ENCODE results near the gene XCL2.
"Not testable (repeated sequence)": the region's sequence is repeated elsewhere in the genome, so short reads cannot be mapped to it uniquely, and the experiment has no call there.

Gene XCL2

DNA sequence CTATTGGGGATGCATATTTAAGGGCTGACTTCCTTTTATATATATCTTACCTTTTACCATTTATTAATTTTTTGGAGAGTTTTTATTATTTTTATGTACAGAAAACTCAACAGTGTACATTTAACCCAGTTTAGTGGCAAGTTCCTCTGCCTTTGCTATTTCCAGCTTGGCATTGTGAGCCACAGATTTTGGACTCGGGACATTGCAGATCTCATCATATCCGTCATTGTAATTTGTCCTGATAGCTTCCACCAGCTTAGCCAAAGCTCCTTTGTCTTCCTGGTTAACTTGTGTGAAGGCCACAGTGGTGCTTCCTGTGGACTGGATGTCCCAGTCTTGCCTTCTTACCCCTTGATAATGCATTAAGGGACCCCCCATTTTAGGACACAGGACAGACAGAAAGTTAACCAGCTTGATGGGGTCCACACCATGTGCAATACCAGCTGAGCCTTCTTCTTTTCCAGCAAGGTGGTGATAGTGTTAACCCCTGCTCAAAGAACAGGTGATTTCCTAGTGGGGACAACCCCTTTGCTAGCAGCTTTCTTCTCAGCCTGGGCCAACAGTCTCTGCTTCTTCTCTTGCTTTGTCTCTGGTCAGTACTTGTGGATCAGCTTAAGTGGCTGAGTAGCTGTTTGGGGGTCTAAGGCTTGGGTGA, 34.9 kb upstream of the XCL2 start:
- not testable (repeated sequence) for H3K4me1 ChIP-seq (ENCODE audit: control insufficient read depth, insufficient read depth, low read length); H3K4me3 ChIP-seq (ENCODE audit: low read length); H3K9ac ChIP-seq (ENCODE audit: low read length); H3K36me3 ChIP-seq (ENCODE audit: control insufficient read depth, insufficient read depth, low read length); H3K27me3 ChIP-seq (ENCODE audit: control insufficient read depth, insufficient read depth, low read length); H3K9me3 ChIP-seq (ENCODE audit: control insufficient read depth, low read length)

DNA sequence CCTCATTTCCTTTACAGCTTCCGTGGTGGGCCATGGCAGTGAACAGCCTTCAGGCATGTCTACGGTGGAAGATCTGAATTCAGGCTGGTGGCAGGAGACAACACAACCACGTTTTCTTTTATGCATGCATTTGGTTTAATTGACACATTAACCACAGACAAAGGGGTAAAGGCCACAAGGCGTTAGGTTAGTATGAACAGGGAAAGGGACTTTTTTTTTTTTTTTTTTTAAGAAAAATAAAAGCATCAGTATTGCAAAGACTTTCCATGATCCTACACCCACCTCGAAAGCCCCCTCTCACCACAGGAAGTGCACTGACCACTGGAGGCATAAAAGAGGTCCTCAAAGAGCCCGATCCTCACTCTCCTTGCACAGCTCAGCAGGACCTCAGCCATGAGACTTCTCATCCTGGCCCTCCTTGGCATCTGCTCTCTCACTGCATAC, 32.5 kb upstream of the XCL2 start, which contains the start of gene XCL1:
Gene XCL1 (plus strand): TSS at position 361 of the 444 bp plus-strand sequence. CDS start 33 bp downstream, at position 394.
- not testable (repeated sequence) for H3K9me3 ChIP-seq (ENCODE audit: control insufficient read depth, low read length); H3K4me3 ChIP-seq (ENCODE audit: low read length); H3K27me3 ChIP-seq (ENCODE audit: control insufficient read depth, insufficient read depth, low read length); H3K36me3 ChIP-seq (ENCODE audit: control insufficient read depth, insufficient read depth, low read length); H3K4me1 ChIP-seq (ENCODE audit: control insufficient read depth, insufficient read depth, low read length); H3K9ac ChIP-seq (ENCODE audit: low read length)

GRCh38 chr1:168574234-168574633, 30.4 kb upstream of the XCL2 start:
- H3K9ac ChIP-seq (ENCODE audit: low read length); H3K27me3 ChIP-seq (ENCODE audit: control insufficient read depth, insufficient read depth, low read length); H3K36me3 ChIP-seq (ENCODE audit: control insufficient read depth, insufficient read depth, low read length); H3K4me1 ChIP-seq (ENCODE audit: control insufficient read depth, insufficient read depth, low read length); H3K9me3 ChIP-seq (ENCODE audit: control insufficient read depth, low read length); H3K4me3 ChIP-seq (ENCODE audit: low read length): not testable (repeated sequence)

DNA sequence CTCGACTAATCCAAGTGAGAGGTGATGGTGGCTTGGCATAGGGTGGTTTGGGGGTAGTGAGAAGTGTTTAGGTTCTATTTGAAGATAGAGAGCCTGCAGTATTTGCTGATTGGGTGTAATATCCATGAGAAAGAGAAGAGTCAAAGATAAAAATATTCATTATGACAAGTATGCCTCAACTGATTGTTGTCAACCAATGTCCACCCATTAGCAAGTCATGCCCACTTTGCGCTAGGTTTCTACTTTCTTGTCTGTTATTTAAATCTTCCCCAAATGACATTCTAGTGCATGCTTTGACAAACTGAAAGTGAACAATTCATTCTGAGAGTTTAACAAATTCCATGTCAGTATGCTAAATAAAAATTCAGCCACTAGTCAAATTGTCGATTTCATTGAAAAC, 28.8 kb upstream of the XCL2 start:
- H3K4me1 ChIP-seq (ENCODE audit: control insufficient read depth, insufficient read depth, low read length), result no peaks in the 10 kb centered on the region
- no peak overlapping the region for H3K4me3 ChIP-seq (ENCODE audit: low read length)
- no peaks in the 10 kb centered on the region for H3K36me3 ChIP-seq (ENCODE audit: control insufficient read depth, insufficient read depth, low read length)
- peaks cover 3% of the 10 kb centered on the region for H3K27me3 ChIP-seq (ENCODE audit: control insufficient read depth, insufficient read depth, low read length)
- no peak overlapping the region for H3K9ac ChIP-seq (ENCODE audit: low read length)
- H3K9me3 ChIP-seq (ENCODE audit: control insufficient read depth, low read length), result no peaks in the 10 kb centered on the region

DNA sequence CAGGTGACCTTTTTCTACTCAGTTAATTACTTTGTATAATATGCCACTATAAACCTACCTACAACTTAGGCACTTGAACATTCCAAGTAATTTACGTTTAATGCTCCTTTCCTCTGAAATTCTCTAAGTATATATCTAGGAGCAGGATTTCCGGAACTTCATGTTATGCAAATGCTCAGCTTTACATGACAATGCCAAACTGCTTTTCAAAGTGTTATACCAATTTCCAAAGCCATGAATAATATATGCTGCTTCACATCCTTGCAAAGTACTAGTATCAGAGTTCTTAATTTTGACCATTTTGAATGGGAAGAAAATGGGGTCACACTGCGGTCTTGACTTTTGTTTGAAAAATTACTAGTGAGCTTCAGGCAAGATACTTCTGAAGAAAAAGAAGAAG, 26.9 kb upstream of the XCL2 start:
- Histone ChIP-seq H3K9ac (ENCODE audit: low read length) (no peak overlapping the region), H3K27me3 (ENCODE audit: control insufficient read depth, insufficient read depth, low read length) (peaks cover 3% of the 10 kb centered on the region), H3K9me3 (ENCODE audit: control insufficient read depth, low read length) (no peaks in the 10 kb centered on the region), H3K4me3 (ENCODE audit: low read length) (no peak overlapping the region), H3K4me1 (ENCODE audit: control insufficient read depth, insufficient read depth, low read length) (no peaks in the 10 kb centered on the region), H3K36me3 (ENCODE audit: control insufficient read depth, insufficient read depth, low read length) (no peaks in the 10 kb centered on the region)

DNA sequence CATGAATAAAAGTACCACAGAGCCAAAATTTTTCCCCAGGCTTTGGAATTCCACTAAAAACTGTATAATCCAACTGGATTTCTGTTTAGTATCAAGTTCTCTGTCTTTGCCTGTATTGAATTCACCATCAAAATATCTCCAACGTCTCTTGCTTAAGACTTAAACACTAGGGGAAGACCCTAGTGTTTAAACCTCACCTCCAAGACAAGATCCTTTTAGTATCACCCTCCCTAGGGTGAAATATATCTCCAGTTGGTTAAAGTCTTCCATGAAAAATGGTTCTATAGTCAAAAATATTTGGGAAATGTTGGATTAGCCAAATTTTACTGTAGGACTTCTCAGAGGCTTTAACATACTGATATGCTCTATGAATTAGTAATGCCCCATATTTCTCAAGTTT, 24.5 kb upstream of the XCL2 start:
- H3K9me3 ChIP-seq (ENCODE audit: control insufficient read depth, low read length), result no peaks in the 10 kb centered on the region
- no peak overlapping the region for H3K4me3 ChIP-seq (ENCODE audit: low read length)
- no peaks in the 10 kb centered on the region for H3K4me1 ChIP-seq (ENCODE audit: control insufficient read depth, insufficient read depth, low read length)
- no peak overlapping the region for H3K9ac ChIP-seq (ENCODE audit: low read length)
- H3K36me3 ChIP-seq (ENCODE audit: control insufficient read depth, insufficient read depth, low read length), result no peaks in the 10 kb centered on the region
- peaks cover 3% of the 10 kb centered on the region for H3K27me3 ChIP-seq (ENCODE audit: control insufficient read depth, insufficient read depth, low read length)

GRCh38 chr1:168567568-168567967, 23.8 kb upstream of the XCL2 start:
- H3K27me3 ChIP-seq (ENCODE audit: control insufficient read depth, insufficient read depth, low read length), result peaks cover 3% of the 10 kb centered on the region
- H3K4me3 ChIP-seq (ENCODE audit: low read length), result no peak overlapping the region
- H3K4me1 ChIP-seq (ENCODE audit: control insufficient read depth, insufficient read depth, low read length), result no peaks in the 10 kb centered on the region
- H3K9me3 ChIP-seq (ENCODE audit: control insufficient read depth, low read length), result no peaks in the 10 kb centered on the region
- H3K36me3 ChIP-seq (ENCODE audit: control insufficient read depth, insufficient read depth, low read length), result no peaks in the 10 kb centered on the region
- H3K9ac ChIP-seq (ENCODE audit: low read length), result no peak overlapping the region

- Histone ChIP-seq H3K4me3 (ENCODE audit: low read length) (no peak overlapping the region), H3K9me3 (ENCODE audit: control insufficient read depth, low read length) (no peaks in the 10 kb centered on the region), H3K9ac (ENCODE audit: low read length) (no peak overlapping the region), H3K36me3 (ENCODE audit: control insufficient read depth, insufficient read depth, low read length) (no peaks in the 10 kb centered on the region), H3K27me3 (ENCODE audit: control insufficient read depth, insufficient read depth, low read length) (peaks cover 3% of the 10 kb centered on the region), H3K4me1 (ENCODE audit: control insufficient read depth, insufficient read depth, low read length) (no peaks in the 10 kb centered on the region)
Observed at GRCh38 chr1:168567007-168567406, 23.2 kb upstream of the XCL2 start.

GRCh38 chr1:168565825-168566224, 22.0 kb upstream of the XCL2 start:
- H3K4me1 ChIP-seq (ENCODE audit: control insufficient read depth, insufficient read depth, low read length), result no peaks in the 10 kb centered on the region
- H3K9ac ChIP-seq (ENCODE audit: low read length), result no peak overlapping the region
- H3K27me3 ChIP-seq (ENCODE audit: control insufficient read depth, insufficient read depth, low read length), result peaks cover 3% of the 10 kb centered on the region
- no peaks in the 10 kb centered on the region for H3K36me3 ChIP-seq (ENCODE audit: control insufficient read depth, insufficient read depth, low read length)
- H3K9me3 ChIP-seq (ENCODE audit: control insufficient read depth, low read length), result no peaks in the 10 kb centered on the region
- H3K4me3 ChIP-seq (ENCODE audit: low read length), result no peak overlapping the region

- H3K9ac ChIP-seq (ENCODE audit: low read length), result no peak overlapping the region
- H3K4me3 ChIP-seq (ENCODE audit: low read length), result no peak overlapping the region
Observed at GRCh38 chr1:168561989-168562388, 18.2 kb upstream of the XCL2 start.

GRCh38 chr1:168560370-168560769, 16.6 kb upstream of the XCL2 start:
- H3K4me1 ChIP-seq (ENCODE audit: control insufficient read depth, insufficient read depth, low read length), result no peaks in the 10 kb centered on the region
- H3K4me3 ChIP-seq (ENCODE audit: low read length), result no peak overlapping the region
- H3K9ac ChIP-seq (ENCODE audit: low read length), result no peak overlapping the region
- H3K36me3 ChIP-seq (ENCODE audit: control insufficient read depth, insufficient read depth, low read length), result no peaks in the 10 kb centered on the region
- no peaks in the 10 kb centered on the region for H3K27me3 ChIP-seq (ENCODE audit: control insufficient read depth, insufficient read depth, low read length)
- no peaks in the 10 kb centered on the region for H3K9me3 ChIP-seq (ENCODE audit: control insufficient read depth, low read length)

More at GRCh38 chr1:168561989-168562388, 18.2 kb upstream of the XCL2 start:
- H3K36me3 ChIP-seq (ENCODE audit: control insufficient read depth, insufficient read depth, low read length), result no peaks in the 10 kb centered on the region
- no peaks in the 10 kb centered on the region for H3K27me3 ChIP-seq (ENCODE audit: control insufficient read depth, insufficient read depth, low read length)
- no peaks in the 10 kb centered on the region for H3K9me3 ChIP-seq (ENCODE audit: control insufficient read depth, low read length)
- H3K4me1 ChIP-seq (ENCODE audit: control insufficient read depth, insufficient read depth, low read length), result no peaks in the 10 kb centered on the region

GRCh38 chr1:168556647-168557046, 12.8 kb upstream of the XCL2 start:
- Histone ChIP-seq H3K4me1 (ENCODE audit: control insufficient read depth, insufficient read depth, low read length) (no peaks in the 10 kb centered on the region), H3K9ac (ENCODE audit: low read length) (no peak overlapping the region), H3K27me3 (ENCODE audit: control insufficient read depth, insufficient read depth, low read length) (no peaks in the 10 kb centered on the region), H3K4me3 (ENCODE audit: low read length) (no peak overlapping the region), H3K9me3 (ENCODE audit: control insufficient read depth, low read length) (no peaks in the 10 kb centered on the region), H3K36me3 (ENCODE audit: control insufficient read depth, insufficient read depth, low read length) (no peaks in the 10 kb centered on the region)

- Histone ChIP-seq H3K36me3 (ENCODE audit: control insufficient read depth, insufficient read depth, low read length) (no peaks in the 10 kb centered on the region), H3K9ac (ENCODE audit: low read length) (no peak overlapping the region), H3K4me1 (ENCODE audit: control insufficient read depth, insufficient read depth, low read length) (no peaks in the 10 kb centered on the region), H3K9me3 (ENCODE audit: control insufficient read depth, low read length) (no peaks in the 10 kb centered on the region), H3K4me3 (ENCODE audit: low read length) (no peak overlapping the region), H3K27me3 (ENCODE audit: control insufficient read depth, insufficient read depth, low read length) (no peaks in the 10 kb centered on the region)
Observed at GRCh38 chr1:168555508-168556046, 11.8 kb upstream of the XCL2 start.

Data from mucosa of stomach (tissue), 1 donor.